Neural crest cell (in vitro differentiated cells): ENCODE results near the gene TUT4. TPM values are rescaled to one million over a fixed set of nuclear protein-coding genes. Genes with fewer than 3 reads are reported as not detected.

Source experiments
- DNase-seq: peaks from one replicate; pipeline ENCODE4 v3.0.0; 2021; ENCODE audit warnings: low read depth, mixed read lengths, low spot score
- H3K27ac Mint-ChIP-seq: one replicate; pipeline ENCODE4 v1.8.0; 2021; ENCODE audit warnings: mild to moderate bottlenecking, mixed read lengths; ENCODE audit not compliant: unreplicated experiment
- H3K27me3 Mint-ChIP-seq: 2 replicates; pipeline ENCODE4 v1.8.0; 2021; ENCODE audit warnings: low read depth, mild to moderate bottlenecking, mixed read lengths
- H3K36me3 Mint-ChIP-seq: 2 replicates; pipeline ENCODE4 v1.8.0; 2021; ENCODE audit warnings: low read depth, mild to moderate bottlenecking, mixed read lengths
- H3K4me1 Mint-ChIP-seq: 2 replicates; pipeline ENCODE4 v1.8.0; 2021; ENCODE audit warnings: mixed read lengths
- H3K4me3 Mint-ChIP-seq: one replicate; pipeline ENCODE4 v1.8.0; 2021; ENCODE audit warnings: mild to moderate bottlenecking, mixed read lengths
- H3K9me3 Mint-ChIP-seq: 2 replicates; pipeline ENCODE4 v1.8.0; 2021; ENCODE audit warnings: mixed read lengths
- long read RNA-seq: library from polyadenylated mRNA; unstranded; transcript quantifications from one replicate; pipeline ENCODE4 v2.0.0, GENCODE V29; 2020
- total RNA-seq: library from RNA; stranded (reverse); gene quantifications from 2 replicates; pipeline ENCODE4 v1.2.1, GENCODE V29; 2021
- TF ChIP-seq, protein P1 (sequence below): fragments of 200-600 bp; sonication (generic); conservative IDR thresholded peaks from 2 replicates; pipeline ENCODE4 v1.5.0; 2021; ENCODE audit warnings: antibody characterized with exemption, mild to moderate bottlenecking

The TUT4 gene, protein sequence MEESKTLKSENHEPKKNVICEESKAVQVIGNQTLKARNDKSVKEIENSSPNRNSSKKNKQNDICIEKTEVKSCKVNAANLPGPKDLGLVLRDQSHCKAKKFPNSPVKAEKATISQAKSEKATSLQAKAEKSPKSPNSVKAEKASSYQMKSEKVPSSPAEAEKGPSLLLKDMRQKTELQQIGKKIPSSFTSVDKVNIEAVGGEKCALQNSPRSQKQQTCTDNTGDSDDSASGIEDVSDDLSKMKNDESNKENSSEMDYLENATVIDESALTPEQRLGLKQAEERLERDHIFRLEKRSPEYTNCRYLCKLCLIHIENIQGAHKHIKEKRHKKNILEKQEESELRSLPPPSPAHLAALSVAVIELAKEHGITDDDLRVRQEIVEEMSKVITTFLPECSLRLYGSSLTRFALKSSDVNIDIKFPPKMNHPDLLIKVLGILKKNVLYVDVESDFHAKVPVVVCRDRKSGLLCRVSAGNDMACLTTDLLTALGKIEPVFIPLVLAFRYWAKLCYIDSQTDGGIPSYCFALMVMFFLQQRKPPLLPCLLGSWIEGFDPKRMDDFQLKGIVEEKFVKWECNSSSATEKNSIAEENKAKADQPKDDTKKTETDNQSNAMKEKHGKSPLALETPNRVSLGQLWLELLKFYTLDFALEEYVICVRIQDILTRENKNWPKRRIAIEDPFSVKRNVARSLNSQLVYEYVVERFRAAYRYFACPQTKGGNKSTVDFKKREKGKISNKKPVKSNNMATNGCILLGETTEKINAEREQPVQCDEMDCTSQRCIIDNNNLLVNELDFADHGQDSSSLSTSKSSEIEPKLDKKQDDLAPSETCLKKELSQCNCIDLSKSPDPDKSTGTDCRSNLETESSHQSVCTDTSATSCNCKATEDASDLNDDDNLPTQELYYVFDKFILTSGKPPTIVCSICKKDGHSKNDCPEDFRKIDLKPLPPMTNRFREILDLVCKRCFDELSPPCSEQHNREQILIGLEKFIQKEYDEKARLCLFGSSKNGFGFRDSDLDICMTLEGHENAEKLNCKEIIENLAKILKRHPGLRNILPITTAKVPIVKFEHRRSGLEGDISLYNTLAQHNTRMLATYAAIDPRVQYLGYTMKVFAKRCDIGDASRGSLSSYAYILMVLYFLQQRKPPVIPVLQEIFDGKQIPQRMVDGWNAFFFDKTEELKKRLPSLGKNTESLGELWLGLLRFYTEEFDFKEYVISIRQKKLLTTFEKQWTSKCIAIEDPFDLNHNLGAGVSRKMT (N-terminal part only)
- 88.0 and 89.6 TPM in 2 replicates for total RNA-seq
- long read RNA-seq, partial matches to known transcripts: 37 of 53 reads
- long read RNA-seq, other reads (novel, unspliced or antisense): 15 of 53 reads

DNA sequence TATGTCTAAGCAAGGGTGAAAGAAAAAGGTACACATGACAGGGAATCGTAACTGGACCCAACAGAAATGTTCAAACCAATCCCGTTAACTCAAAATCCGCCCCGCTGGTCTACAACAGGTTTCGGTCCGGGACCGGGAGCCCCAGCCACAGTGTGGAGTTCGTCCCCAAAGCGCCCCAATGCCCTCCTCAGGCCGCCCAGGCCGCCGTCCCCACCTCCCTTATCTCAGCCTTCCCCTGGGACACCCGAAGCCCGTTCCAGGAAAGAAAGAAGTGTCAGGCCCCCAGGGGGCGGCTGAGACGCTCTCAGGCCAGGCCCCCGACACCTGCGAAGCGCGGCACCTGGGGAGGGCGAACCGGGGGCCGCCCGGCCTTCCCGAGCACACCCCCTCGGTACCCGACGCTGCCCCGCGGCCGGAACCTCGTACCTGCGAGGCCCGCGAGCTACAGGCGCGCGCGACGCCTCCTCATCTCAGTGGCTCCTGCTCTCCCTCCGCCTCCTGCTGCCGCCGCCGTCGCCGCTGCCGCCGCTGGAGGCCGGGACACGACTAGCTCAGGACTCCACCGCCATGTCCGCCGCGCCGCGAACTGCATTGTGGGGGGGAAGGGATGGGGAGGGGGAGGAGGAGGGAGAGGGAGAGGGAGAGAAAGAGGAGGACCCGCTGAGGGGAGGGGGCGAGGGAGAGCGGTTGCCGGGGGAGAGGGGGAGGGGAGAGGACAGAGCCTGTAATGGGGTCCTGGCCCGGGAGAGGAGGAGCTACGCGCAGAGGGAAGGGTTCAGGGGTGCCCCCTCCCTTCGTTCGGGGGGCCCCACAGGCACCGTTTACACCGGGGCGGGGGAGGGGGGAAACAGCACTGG is at the start of gene TUT4:
Gene TUT4 (minus strand): TSS at position 588 of the 857 bp plus-strand sequence. CDS start 26,812 bp downstream, outside the sequence.
- Mint-ChIP-seq H3K27ac (peak within 1 kb of the TSS; percentile 97), H3K9me3 (no peaks in the 10 kb centered on the region), H3K27me3 (no peaks in the 10 kb centered on the region), H3K4me3 (peak within 1 kb of the TSS; percentile 88), H3K36me3 (no peaks in the 10 kb centered on the region), H3K4me1 (peaks cover 31% of the 10 kb centered on the region)
- TF ChIP-seq, protein P1, sequence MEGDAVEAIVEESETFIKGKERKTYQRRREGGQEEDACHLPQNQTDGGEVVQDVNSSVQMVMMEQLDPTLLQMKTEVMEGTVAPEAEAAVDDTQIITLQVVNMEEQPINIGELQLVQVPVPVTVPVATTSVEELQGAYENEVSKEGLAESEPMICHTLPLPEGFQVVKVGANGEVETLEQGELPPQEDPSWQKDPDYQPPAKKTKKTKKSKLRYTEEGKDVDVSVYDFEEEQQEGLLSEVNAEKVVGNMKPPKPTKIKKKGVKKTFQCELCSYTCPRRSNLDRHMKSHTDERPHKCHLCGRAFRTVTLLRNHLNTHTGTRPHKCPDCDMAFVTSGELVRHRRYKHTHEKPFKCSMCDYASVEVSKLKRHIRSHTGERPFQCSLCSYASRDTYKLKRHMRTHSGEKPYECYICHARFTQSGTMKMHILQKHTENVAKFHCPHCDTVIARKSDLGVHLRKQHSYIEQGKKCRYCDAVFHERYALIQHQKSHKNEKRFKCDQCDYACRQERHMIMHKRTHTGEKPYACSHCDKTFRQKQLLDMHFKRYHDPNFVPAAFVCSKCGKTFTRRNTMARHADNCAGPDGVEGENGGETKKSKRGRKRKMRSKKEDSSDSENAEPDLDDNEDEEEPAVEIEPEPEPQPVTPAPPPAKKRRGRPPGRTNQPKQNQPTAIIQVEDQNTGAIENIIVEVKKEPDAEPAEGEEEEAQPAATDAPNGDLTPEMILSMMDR: peak; percentile 30
- peak; percentile 81 for DNase-seq

- TF ChIP-seq, protein P1: no peak
- Mint-ChIP-seq H3K27me3 (no peaks in the 10 kb centered on the region), H3K27ac (peak within 1 kb of the TSS; percentile 85), H3K4me1 (peaks cover 30% of the 10 kb centered on the region), H3K9me3 (peaks cover 3% of the 10 kb centered on the region), H3K36me3 (peaks cover 2% of the 10 kb centered on the region), H3K4me3 (peak within 1 kb of the TSS; percentile 86)
- DNase-seq: peak; percentile 25
These were observed 49.3 kb upstream of the TUT4 start, which contains the start of gene GPX7 for GRCh38 chr1:52601991-52602855. Gene GPX7, plus strand, starts transcription at chr1:52602371. Its CDS starts 39 bp downstream, at chr1:52602410.

DNA sequence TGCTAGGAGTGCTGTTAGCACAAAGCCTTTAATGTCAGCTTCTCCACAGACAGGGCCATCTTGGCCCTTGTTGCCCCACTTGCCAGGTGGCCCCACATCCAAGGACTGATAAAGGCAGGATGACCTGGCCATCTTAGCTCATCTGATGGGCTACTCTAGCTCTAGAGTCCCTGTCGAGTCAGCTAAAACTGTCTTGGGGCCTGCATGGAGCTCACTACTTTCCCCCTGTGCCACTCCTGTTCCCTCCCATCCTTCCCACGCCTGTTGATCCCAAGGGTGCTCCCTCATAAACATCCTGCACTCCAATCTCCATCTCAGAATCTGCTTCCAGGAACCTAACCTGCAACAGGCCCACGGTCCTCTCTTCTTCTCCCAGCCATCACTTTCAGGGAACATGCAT is 48.6 kb upstream of the TUT4 start:
- H3K9me3 Mint-ChIP-seq: peaks cover 3% of the 10 kb centered on the region
- no peaks in the 10 kb centered on the region for H3K36me3 Mint-ChIP-seq
- TF ChIP-seq, protein P1: no peak
- peaks cover 30% of the 10 kb centered on the region for H3K4me1 Mint-ChIP-seq
- no peaks in the 10 kb centered on the region for H3K27me3 Mint-ChIP-seq
- H3K4me3 Mint-ChIP-seq: peak overlapping the region; percentile 82
- no peak for DNase-seq
- H3K27ac Mint-ChIP-seq: no peak overlapping the region

- TF ChIP-seq, protein P1: no peak
- H3K27me3 Mint-ChIP-seq: no peaks in the 10 kb centered on the region
- no peak for DNase-seq
- peaks cover 30% of the 10 kb centered on the region for H3K4me1 Mint-ChIP-seq
- peak overlapping the region; percentile 71 for H3K4me3 Mint-ChIP-seq
- H3K27ac Mint-ChIP-seq: no peak overlapping the region
- H3K9me3 Mint-ChIP-seq: peaks cover 3% of the 10 kb centered on the region
- no peaks in the 10 kb centered on the region for H3K36me3 Mint-ChIP-seq
These were observed 47.8 kb upstream of the TUT4 start for GRCh38 chr1:52600533-52601179.
